Measurements from ENCODE around the gene HCFC2. TPM values are rescaled to one million over a fixed set of nuclear protein-coding genes. Genes with fewer than 3 reads are reported as not detected.
"Not testable (repeated sequence)": the region's sequence is repeated elsewhere in the genome, so short reads cannot be mapped to it uniquely, and the experiment has no call there.

The HCFC2 gene
- polyA plus RNA-seq (2013, experiment 1 of 2), result 1.3 TPM
- polyA plus RNA-seq (2013, experiment 2 of 2), result 1.7 TPM

GRCh38 chr12:104064031-104064841 is at the start of gene HCFC2:
Gene HCFC2 (plus strand): TSS chr12:104064531. CDS start chr12:104064561, 30 bp downstream.
- H3K27ac ChIP-seq (ENCODE audit: low read depth, low read length), result no peak within 1 kb of the TSS; the same call in 1 of the 2 replicates

GRCh38 chr12:104021862-104022261 is 42.5 kb upstream of the HCFC2 start:
- H3K36me3 ChIP-seq (ENCODE audit: insufficient read depth, low read length); H3K27ac ChIP-seq (ENCODE audit: low read depth, low read length); H3K9ac ChIP-seq (ENCODE audit: low read depth, low read length); H3K4me1 ChIP-seq (ENCODE audit: insufficient read depth, low read length); H3K4me3 ChIP-seq (ENCODE audit: low read length); H3K9me3 ChIP-seq (ENCODE audit: insufficient read depth, low read depth, low read length); H3K27me3 ChIP-seq (ENCODE audit: insufficient read depth, low read length): not testable (repeated sequence)
- 100% methylated on average over 1 of the region's 1 CpG for WGBS

More at GRCh38 chr12:104064031-104064841, at the start of gene HCFC2:
- Histone ChIP-seq H3K9ac (ENCODE audit: low read depth, low read length) (peak within 1 kb of the TSS; percentile 76), H3K4me1 (ENCODE audit: insufficient read depth, low read length) (no peaks in the 10 kb centered on the region), H3K27me3 (ENCODE audit: insufficient read depth, low read length) (peaks cover 25% of the 10 kb centered on the region), H3K4me3 (ENCODE audit: low read length) (peak within 1 kb of the TSS; percentile 96), H3K9me3 (ENCODE audit: insufficient read depth, low read depth, low read length) (no peaks in the 10 kb centered on the region), H3K36me3 (ENCODE audit: insufficient read depth, low read length) (no peaks in the 10 kb centered on the region)
- under 1% methylated on average over 74 of the region's 74 CpGs for WGBS

DNA sequence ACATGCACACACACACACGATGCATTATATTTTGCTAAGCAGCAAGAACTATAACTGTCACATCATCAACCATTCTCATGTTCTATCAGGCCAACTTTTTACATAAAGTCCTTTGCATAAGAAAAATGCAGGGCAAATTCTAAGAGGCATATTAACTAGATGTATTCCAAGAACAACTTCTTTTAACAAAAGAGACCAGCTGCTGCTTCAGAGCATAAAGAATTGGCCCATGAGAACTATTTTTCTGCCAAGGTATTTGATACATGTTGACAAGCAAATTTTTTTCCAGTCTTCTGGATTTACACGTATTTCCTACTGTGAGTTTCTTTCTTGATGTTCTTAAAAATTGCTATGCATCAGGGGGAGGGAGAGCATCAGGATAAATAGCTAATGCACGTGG is 41.5 kb upstream of the HCFC2 start:
- Histone ChIP-seq H3K36me3 (ENCODE audit: insufficient read depth, low read length) (no peaks in the 10 kb centered on the region), H3K27ac (ENCODE audit: low read depth, low read length) (no peak overlapping the region), H3K4me3 (ENCODE audit: low read length) (no peak overlapping the region), H3K9me3 (ENCODE audit: insufficient read depth, low read depth, low read length) (peaks cover 8% of the 10 kb centered on the region; the same call in 1 of the 2 replicates), H3K9ac (ENCODE audit: low read depth, low read length) (no peak overlapping the region), H3K4me1 (ENCODE audit: insufficient read depth, low read length) (no peaks in the 10 kb centered on the region), H3K27me3 (ENCODE audit: insufficient read depth, low read length) (no peaks in the 10 kb centered on the region)
- 89% methylated on average over 2 of the region's 3 CpGs for WGBS

DNA sequence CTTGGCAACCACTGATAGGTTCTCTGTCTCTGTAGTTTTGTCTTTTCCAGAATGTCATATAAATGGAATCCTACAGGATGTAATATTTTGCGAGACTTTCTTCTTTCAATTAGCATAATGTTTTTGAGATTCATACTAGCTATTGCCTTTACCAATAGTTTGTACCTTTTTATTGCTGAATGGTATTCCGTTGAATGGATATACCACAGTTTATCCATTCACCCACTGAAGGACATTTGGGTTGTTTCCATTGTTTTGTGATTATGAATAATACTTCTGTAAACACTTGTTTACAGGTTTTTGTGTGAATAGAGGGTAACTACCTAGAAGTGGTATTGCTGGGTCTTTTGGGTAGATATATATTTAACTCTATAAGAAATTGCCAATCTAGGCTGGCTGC is 40.6 kb upstream of the HCFC2 start:
- H3K9me3 ChIP-seq (ENCODE audit: insufficient read depth, low read depth, low read length), result peaks cover 8% of the 10 kb centered on the region; the same call in 1 of the 2 replicates
- no peak overlapping the region for H3K27ac ChIP-seq (ENCODE audit: low read depth, low read length)
- no CpG with 5 or more reads among the region's 2 CpGs for WGBS
- no peak overlapping the region for H3K9ac ChIP-seq (ENCODE audit: low read depth, low read length)
- H3K27me3 ChIP-seq (ENCODE audit: insufficient read depth, low read length), result no peaks in the 10 kb centered on the region
- no peak overlapping the region for H3K4me3 ChIP-seq (ENCODE audit: low read length)
- no peaks in the 10 kb centered on the region for H3K36me3 ChIP-seq (ENCODE audit: insufficient read depth, low read length)
- H3K4me1 ChIP-seq (ENCODE audit: insufficient read depth, low read length), result no peaks in the 10 kb centered on the region

- no peaks in the 10 kb centered on the region for H3K36me3 ChIP-seq (ENCODE audit: insufficient read depth, low read length)
- no peaks in the 10 kb centered on the region for H3K4me1 ChIP-seq (ENCODE audit: insufficient read depth, low read length)
- H3K9me3 ChIP-seq (ENCODE audit: insufficient read depth, low read depth, low read length), result peaks cover 8% of the 10 kb centered on the region; the same call in 1 of the 2 replicates
- H3K27me3 ChIP-seq (ENCODE audit: insufficient read depth, low read length), result no peaks in the 10 kb centered on the region
- no peak overlapping the region for H3K9ac ChIP-seq (ENCODE audit: low read depth, low read length)
- WGBS, result 91% methylated on average over 6 of the region's 6 CpGs
- H3K4me3 ChIP-seq (ENCODE audit: low read length), result no peak overlapping the region
- no peak overlapping the region for H3K27ac ChIP-seq (ENCODE audit: low read depth, low read length)
Measured at GRCh38 chr12:104024348-104024747, 40.0 kb upstream of the HCFC2 start.

- H3K9ac ChIP-seq (ENCODE audit: low read depth, low read length), result no peak overlapping the region
- no peaks in the 10 kb centered on the region for H3K36me3 ChIP-seq (ENCODE audit: insufficient read depth, low read length)
- H3K27ac ChIP-seq (ENCODE audit: low read depth, low read length), result no peak overlapping the region
- 91% methylated on average over 2 of the region's 2 CpGs for WGBS
- no peaks in the 10 kb centered on the region for H3K4me1 ChIP-seq (ENCODE audit: insufficient read depth, low read length)
- H3K27me3 ChIP-seq (ENCODE audit: insufficient read depth, low read length), result no peaks in the 10 kb centered on the region
- no peak overlapping the region for H3K4me3 ChIP-seq (ENCODE audit: low read length)
- peaks cover 8% of the 10 kb centered on the region; the same call in 1 of the 2 replicates for H3K9me3 ChIP-seq (ENCODE audit: insufficient read depth, low read depth, low read length)
Measured at GRCh38 chr12:104025771-104026170, 38.6 kb upstream of the HCFC2 start.

DNA sequence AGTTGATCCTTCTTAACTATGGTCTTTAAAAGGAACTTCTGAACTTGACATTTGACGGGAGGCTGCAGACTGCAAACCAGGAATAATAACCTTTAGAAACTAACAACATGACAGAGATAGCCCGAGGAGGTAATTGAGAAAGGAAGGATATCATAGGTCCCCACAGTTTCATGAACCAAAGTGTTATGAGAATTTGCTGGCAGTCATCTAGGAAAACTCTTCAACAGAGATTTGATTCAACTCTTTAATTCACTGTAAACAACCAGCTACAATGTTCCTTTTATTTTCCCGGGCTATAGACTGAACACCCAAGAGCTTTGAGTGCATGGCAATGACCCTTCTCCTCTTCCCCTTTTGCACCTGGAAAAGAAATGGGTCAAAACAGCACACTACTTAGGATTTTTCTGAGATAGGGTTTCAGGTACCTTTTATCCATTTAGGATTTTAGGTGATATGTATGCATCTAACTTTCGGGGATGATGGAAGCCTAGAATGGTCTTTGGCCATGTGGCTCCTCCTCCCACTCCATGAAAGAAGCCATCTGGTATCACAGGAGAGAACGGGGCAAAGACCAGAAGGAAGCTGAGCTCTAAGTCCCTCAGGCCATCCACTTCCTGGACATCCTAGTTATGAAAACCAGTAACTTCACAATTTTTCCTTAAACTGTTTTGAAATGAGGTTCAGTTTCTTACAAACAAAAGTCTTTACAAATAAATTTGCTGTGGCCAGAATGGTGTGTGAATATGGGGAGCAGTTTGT is 37.3 kb upstream of the HCFC2 start:
- Histone ChIP-seq H3K36me3 (ENCODE audit: insufficient read depth, low read length) (no peaks in the 10 kb centered on the region), H3K27ac (ENCODE audit: low read depth, low read length) (no peak overlapping the region)

GRCh38 chr12:104030596-104030995 is 33.7 kb upstream of the HCFC2 start:
- not testable (repeated sequence) for H3K4me3 ChIP-seq (ENCODE audit: low read length); H3K27me3 ChIP-seq (ENCODE audit: insufficient read depth, low read length); H3K27ac ChIP-seq (ENCODE audit: low read depth, low read length); H3K4me1 ChIP-seq (ENCODE audit: insufficient read depth, low read length); H3K9me3 ChIP-seq (ENCODE audit: insufficient read depth, low read depth, low read length); H3K9ac ChIP-seq (ENCODE audit: low read depth, low read length); H3K36me3 ChIP-seq (ENCODE audit: insufficient read depth, low read length)
- no CpG with 5 or more reads among the region's 27 CpGs for WGBS

More for the DNA sequence above, 37.3 kb upstream of the HCFC2 start:
- H3K4me1 ChIP-seq (ENCODE audit: insufficient read depth, low read length), result no peaks in the 10 kb centered on the region
- no peaks in the 10 kb centered on the region for H3K27me3 ChIP-seq (ENCODE audit: insufficient read depth, low read length)
- WGBS, result 67% methylated on average over 4 of the region's 5 CpGs
- peaks cover 8% of the 10 kb centered on the region; the same call in 1 of the 2 replicates for H3K9me3 ChIP-seq (ENCODE audit: insufficient read depth, low read depth, low read length)
- no peak overlapping the region for H3K4me3 ChIP-seq (ENCODE audit: low read length)
- no peak overlapping the region for H3K9ac ChIP-seq (ENCODE audit: low read depth, low read length)

DNA sequence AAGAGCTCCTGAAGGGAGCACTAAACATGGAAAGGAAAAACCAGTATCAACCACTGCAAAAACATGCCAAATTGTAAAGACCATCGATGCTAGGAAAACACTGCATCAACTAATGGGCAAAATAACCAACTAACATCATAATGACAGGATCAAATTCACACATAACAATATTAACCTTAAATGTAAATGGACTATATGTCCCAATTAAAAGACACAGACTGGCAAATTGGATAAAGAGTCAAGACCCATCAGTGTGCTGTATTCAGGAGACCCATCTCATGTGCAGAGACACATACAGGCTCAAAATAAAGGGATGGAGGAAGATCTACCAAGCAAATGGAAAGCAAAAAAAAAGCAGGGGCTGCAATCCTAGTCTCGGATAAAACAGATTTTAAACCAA is 28.2 kb upstream of the HCFC2 start:
- WGBS, result 100% methylated on average over 2 of the region's 2 CpGs
- not testable (repeated sequence) for H3K27ac ChIP-seq (ENCODE audit: low read depth, low read length); H3K4me3 ChIP-seq (ENCODE audit: low read length); H3K4me1 ChIP-seq (ENCODE audit: insufficient read depth, low read length); H3K9ac ChIP-seq (ENCODE audit: low read depth, low read length); H3K36me3 ChIP-seq (ENCODE audit: insufficient read depth, low read length); H3K27me3 ChIP-seq (ENCODE audit: insufficient read depth, low read length); H3K9me3 ChIP-seq (ENCODE audit: insufficient read depth, low read depth, low read length)

DNA sequence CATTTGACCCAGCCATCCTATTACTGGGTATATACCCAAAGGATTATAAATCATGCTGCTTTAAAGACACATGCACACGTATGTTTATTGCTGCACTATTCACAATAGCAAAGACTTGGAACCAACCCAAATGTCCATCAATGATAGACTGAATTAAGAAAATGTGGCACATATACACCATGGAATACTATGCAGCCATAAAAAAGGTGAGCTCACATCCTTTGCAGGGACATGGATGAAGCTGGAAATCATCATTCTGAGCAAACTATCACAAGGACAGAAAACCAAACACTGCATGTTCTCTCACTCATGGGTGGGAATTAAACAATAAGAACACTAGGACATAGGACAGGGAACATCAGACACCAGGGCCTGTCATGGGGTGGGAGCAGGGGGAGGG is 24.6 kb upstream of the HCFC2 start:
- not testable (repeated sequence) for H3K36me3 ChIP-seq (ENCODE audit: insufficient read depth, low read length); H3K27ac ChIP-seq (ENCODE audit: low read depth, low read length); H3K4me3 ChIP-seq (ENCODE audit: low read length); H3K9me3 ChIP-seq (ENCODE audit: insufficient read depth, low read depth, low read length); H3K4me1 ChIP-seq (ENCODE audit: insufficient read depth, low read length); H3K27me3 ChIP-seq (ENCODE audit: insufficient read depth, low read length); H3K9ac ChIP-seq (ENCODE audit: low read depth, low read length)
- 85% methylated on average over 1 of the region's 1 CpG for WGBS

DNA sequence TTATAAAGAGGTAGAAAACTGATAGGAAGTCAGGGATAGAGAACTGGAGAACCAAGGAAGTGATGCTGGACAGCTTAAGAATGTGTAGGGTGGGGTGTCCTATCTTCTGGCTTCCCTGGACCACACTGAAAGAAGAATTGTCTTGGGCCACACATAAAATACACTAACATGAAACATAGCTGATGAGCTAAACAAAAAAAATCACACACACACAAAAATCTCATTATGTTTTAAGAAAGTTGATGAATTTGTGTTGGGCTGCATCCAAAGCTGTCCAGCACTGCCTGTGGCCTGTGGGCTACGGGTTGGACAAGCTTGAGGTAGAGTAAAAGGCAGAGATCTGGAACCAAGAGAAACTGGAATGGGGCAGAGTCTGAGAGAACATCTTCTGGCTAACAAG is 21.8 kb upstream of the HCFC2 start:
- H3K27me3 ChIP-seq (ENCODE audit: insufficient read depth, low read length), result no peaks in the 10 kb centered on the region
- H3K4me1 ChIP-seq (ENCODE audit: insufficient read depth, low read length), result no peaks in the 10 kb centered on the region
- H3K27ac ChIP-seq (ENCODE audit: low read depth, low read length), result no peak overlapping the region
- WGBS, result 90% methylated on average over 1 of the region's 1 CpG
- H3K36me3 ChIP-seq (ENCODE audit: insufficient read depth, low read length), result no peaks in the 10 kb centered on the region
- H3K9me3 ChIP-seq (ENCODE audit: insufficient read depth, low read depth, low read length), result no peaks in the 10 kb centered on the region
- no peak overlapping the region for H3K4me3 ChIP-seq (ENCODE audit: low read length)
- no peak overlapping the region for H3K9ac ChIP-seq (ENCODE audit: low read depth, low read length)

All from HUES64 (cell line).